ENCODE data around the gene ZNF557.

The ZNF557 gene

GRCh38 chr19:7109678-7110289 is 40.3 kb downstream of the ZNF557 start:
- H3K14ac ChIP-seq (ENCODE audit: low read length), result no peak overlapping the region
- H4K8ac ChIP-seq (ENCODE audit: low read depth, low read length), result no peak overlapping the region
- no peaks in the 10 kb centered on the region for H3K79me2 ChIP-seq (ENCODE audit: control insufficient read depth, insufficient read depth, low read length, poor library complexity)
- no peak overlapping the region for H3K4me3 ChIP-seq (ENCODE audit: low read depth, low read length)
- H3K9me3 ChIP-seq (ENCODE audit: insufficient read depth, low read depth, low read length), result peaks cover 2% of the 10 kb centered on the region
- H2BK5ac ChIP-seq (ENCODE audit: low read depth, low read length, poor library complexity), result no peak overlapping the region
- no peak overlapping the region for H3K23ac ChIP-seq (ENCODE audit: low read length)
- H3K27ac ChIP-seq (ENCODE audit: low read depth, low read length), result peak overlapping the region; percentile 55
- WGBS (ENCODE audit: extremely low coverage, insufficient coverage, insufficient read length), result no CpG with 5 or more reads among the region's 8 CpGs
- H3K36me3 ChIP-seq (ENCODE audit: control insufficient read depth in 1 of 2, insufficient read depth in 2 of 2, low read length in 2 of 2), result no peaks in the 10 kb centered on the region
- H2BK120ac ChIP-seq (ENCODE audit: insufficient read depth, low read length, poor library complexity), result no peak overlapping the region
- no peaks in the 10 kb centered on the region for H3K27me3 ChIP-seq (ENCODE audit: insufficient read depth, low read length)
- H3K18ac ChIP-seq (ENCODE audit: low read length), result no peak overlapping the region
- DNase-seq, result no peak
- no peaks in the 10 kb centered on the region for H3K79me1 ChIP-seq (ENCODE audit: low read length)
- H4K12ac ChIP-seq (ENCODE audit: low read depth, low read length), result no peak overlapping the region
- H2AFZ ChIP-seq (ENCODE audit: insufficient read depth, low read length, poor library complexity), result no peak overlapping the region
- no peak overlapping the region for H3K4me2 ChIP-seq (ENCODE audit: low read length)
- no peak overlapping the region for H3K4ac ChIP-seq (ENCODE audit: low read depth, low read length)
- H3K9ac ChIP-seq (ENCODE audit: low read length), result no peak overlapping the region
- no peak overlapping the region for H4K91ac ChIP-seq (ENCODE audit: low read depth, low read length)
- H2BK12ac ChIP-seq (ENCODE audit: low read length), result no peak overlapping the region
- H2AK5ac ChIP-seq (ENCODE audit: low read length), result no peak overlapping the region
- peaks cover 8 to 10% of the 10 kb centered on the region in 2 experiments for H3K4me1 ChIP-seq (ENCODE audit: control insufficient read depth in 1 of 2, insufficient read depth in 2 of 2, low read length in 2 of 2)

DNA sequence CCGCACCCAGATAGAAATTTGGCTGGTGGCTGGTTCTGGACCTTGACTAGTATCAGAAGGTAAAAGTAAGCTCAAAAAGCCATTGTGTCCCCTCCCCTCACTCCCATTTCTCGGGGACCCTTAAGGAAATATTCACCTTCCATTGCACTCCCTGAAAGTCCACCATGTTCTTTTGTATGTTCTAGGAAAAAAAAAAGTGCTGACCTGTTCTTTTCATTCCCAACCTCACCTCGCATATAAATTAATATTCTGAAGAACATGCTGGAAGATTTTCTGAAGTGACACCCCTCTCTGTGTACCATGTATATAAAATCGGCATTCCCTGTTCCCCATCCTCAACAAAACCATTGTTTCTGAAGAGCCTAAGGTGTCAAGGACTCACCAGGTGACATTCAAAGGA is 43.2 kb downstream of the ZNF557 start:
- Histone ChIP-seq H3K79me2 (ENCODE audit: control insufficient read depth, insufficient read depth, low read length, poor library complexity) (no peaks in the 10 kb centered on the region), H3K4ac (ENCODE audit: low read depth, low read length) (no peak overlapping the region), H3K79me1 (ENCODE audit: low read length) (no peaks in the 10 kb centered on the region), H3K4me2 (ENCODE audit: low read length) (no peak overlapping the region), H4K91ac (ENCODE audit: low read depth, low read length) (no peak overlapping the region), H3K36me3 (ENCODE audit: control insufficient read depth in 1 of 2, insufficient read depth in 2 of 2, low read length in 2 of 2) (no peaks in the 10 kb centered on the region), H3K27me3 (ENCODE audit: insufficient read depth, low read length) (no peaks in the 10 kb centered on the region), H3K14ac (ENCODE audit: low read length) (no peak overlapping the region), H2BK120ac (ENCODE audit: insufficient read depth, low read length, poor library complexity) (no peak overlapping the region), H3K23ac (ENCODE audit: low read length) (no peak overlapping the region), H2BK12ac (ENCODE audit: low read length) (no peak overlapping the region), H2AK5ac (ENCODE audit: low read length) (no peak overlapping the region), H2AFZ (ENCODE audit: insufficient read depth, low read length, poor library complexity) (no peak overlapping the region), H3K9me3 (ENCODE audit: insufficient read depth, low read depth, low read length) (peaks cover 2% of the 10 kb centered on the region), H4K8ac (ENCODE audit: low read depth, low read length) (no peak overlapping the region), H4K12ac (ENCODE audit: low read depth, low read length) (no peak overlapping the region), H3K4me1 (ENCODE audit: control insufficient read depth in 1 of 2, insufficient read depth in 2 of 2, low read length in 2 of 2) (peaks cover 8 to 10% of the 10 kb centered on the region in 2 experiments), H3K4me3 (ENCODE audit: low read depth, low read length) (no peak overlapping the region), H3K9ac (ENCODE audit: low read length) (no peak overlapping the region), H3K18ac (ENCODE audit: low read length) (no peak overlapping the region), H2BK5ac (ENCODE audit: low read depth, low read length, poor library complexity) (no peak overlapping the region), H3K27ac (ENCODE audit: low read depth, low read length) (no peak overlapping the region)
- DNase-seq, result no peak
- no CpG with 5 or more reads among the region's 4 CpGs for WGBS (ENCODE audit: extremely low coverage, insufficient coverage, insufficient read length)

- no peak overlapping the region for H4K91ac ChIP-seq (ENCODE audit: low read depth, low read length)
- no peaks in the 10 kb centered on the region for H3K27me3 ChIP-seq (ENCODE audit: insufficient read depth, low read length)
- no peak overlapping the region for H4K8ac ChIP-seq (ENCODE audit: low read depth, low read length)
- DNase-seq, result no peak
- H2BK12ac ChIP-seq (ENCODE audit: low read length), result no peak overlapping the region
- no peak overlapping the region for H3K4me2 ChIP-seq (ENCODE audit: low read length)
- no peaks in the 10 kb centered on the region for H3K79me1 ChIP-seq (ENCODE audit: low read length)
- peaks cover 8 to 10% of the 10 kb centered on the region in 2 experiments for H3K4me1 ChIP-seq (ENCODE audit: control insufficient read depth in 1 of 2, insufficient read depth in 2 of 2, low read length in 2 of 2)
- no peak overlapping the region for H2AK5ac ChIP-seq (ENCODE audit: low read length)
- H2BK5ac ChIP-seq (ENCODE audit: low read depth, low read length, poor library complexity), result no peak overlapping the region
- peaks cover 1% of the 10 kb centered on the region for H3K9me3 ChIP-seq (ENCODE audit: insufficient read depth, low read depth, low read length)
- no peaks in the 10 kb centered on the region for H3K36me3 ChIP-seq (ENCODE audit: control insufficient read depth in 1 of 2, insufficient read depth in 2 of 2, low read length in 2 of 2)
- no peak overlapping the region for H3K9ac ChIP-seq (ENCODE audit: low read length)
- no peaks in the 10 kb centered on the region for H3K79me2 ChIP-seq (ENCODE audit: control insufficient read depth, insufficient read depth, low read length, poor library complexity)
- no peak overlapping the region for H3K4ac ChIP-seq (ENCODE audit: low read depth, low read length)
- H3K27ac ChIP-seq (ENCODE audit: low read depth, low read length), result no peak overlapping the region
- no peak overlapping the region for H3K4me3 ChIP-seq (ENCODE audit: low read depth, low read length)
- H2AFZ ChIP-seq (ENCODE audit: insufficient read depth, low read length, poor library complexity), result no peak overlapping the region
- H3K14ac ChIP-seq (ENCODE audit: low read length), result no peak overlapping the region
- no peak overlapping the region for H3K23ac ChIP-seq (ENCODE audit: low read length)
- WGBS (ENCODE audit: extremely low coverage, insufficient coverage, insufficient read length), result no CpG with 5 or more reads among the region's 1 CpG
- no peak overlapping the region for H3K18ac ChIP-seq (ENCODE audit: low read length)
- H4K12ac ChIP-seq (ENCODE audit: low read depth, low read length), result no peak overlapping the region
- H2BK120ac ChIP-seq (ENCODE audit: insufficient read depth, low read length, poor library complexity), result no peak overlapping the region
These were observed 43.7 kb downstream of the ZNF557 start for GRCh38 chr19:7113233-7113632.

- peaks cover 2 to 6% of the 10 kb centered on the region in 2 experiments for H3K36me3 ChIP-seq (ENCODE audit: control insufficient read depth in 1 of 2, insufficient read depth in 2 of 2, low read length in 2 of 2)
- no peaks in the 10 kb centered on the region for H3K27me3 ChIP-seq (ENCODE audit: insufficient read depth, low read length)
- H2AFZ ChIP-seq (ENCODE audit: insufficient read depth, low read length, poor library complexity), result no peak overlapping the region
- H3K27ac ChIP-seq (ENCODE audit: low read depth, low read length), result no peak overlapping the region
- H3K4me3 ChIP-seq (ENCODE audit: low read depth, low read length), result no peak overlapping the region
- H3K9me3 ChIP-seq (ENCODE audit: insufficient read depth, low read depth, low read length), result peaks cover 2% of the 10 kb centered on the region
- no peak overlapping the region for H3K14ac ChIP-seq (ENCODE audit: low read length)
- H2AK5ac ChIP-seq (ENCODE audit: low read length), result no peak overlapping the region
- no peak overlapping the region for H3K18ac ChIP-seq (ENCODE audit: low read length)
- no peaks in the 10 kb centered on the region for H3K4me1 ChIP-seq (ENCODE audit: control insufficient read depth in 1 of 2, insufficient read depth in 2 of 2, low read length in 2 of 2)
- no peak overlapping the region for H4K91ac ChIP-seq (ENCODE audit: low read depth, low read length)
- H2BK120ac ChIP-seq (ENCODE audit: insufficient read depth, low read length, poor library complexity), result no peak overlapping the region
- no peaks in the 10 kb centered on the region for H3K79me1 ChIP-seq (ENCODE audit: low read length)
- H3K4me2 ChIP-seq (ENCODE audit: low read length), result no peak overlapping the region
- DNase-seq, result no peak
- no peak overlapping the region for H3K4ac ChIP-seq (ENCODE audit: low read depth, low read length)
- no peak overlapping the region for H3K9ac ChIP-seq (ENCODE audit: low read length)
- no peak overlapping the region for H3K23ac ChIP-seq (ENCODE audit: low read length)
- no peak overlapping the region for H4K8ac ChIP-seq (ENCODE audit: low read depth, low read length)
- no CpG with 5 or more reads among the region's 6 CpGs for WGBS (ENCODE audit: extremely low coverage, insufficient coverage, insufficient read length)
- H3K79me2 ChIP-seq (ENCODE audit: control insufficient read depth, insufficient read depth, low read length, poor library complexity), result no peaks in the 10 kb centered on the region
- no peak overlapping the region for H4K12ac ChIP-seq (ENCODE audit: low read depth, low read length)
- no peak overlapping the region for H2BK12ac ChIP-seq (ENCODE audit: low read length)
- H2BK5ac ChIP-seq (ENCODE audit: low read depth, low read length, poor library complexity), result no peak overlapping the region
These were observed 46.2 kb downstream of the ZNF557 start for GRCh38 chr19:7115721-7116120.
